Prostate gland (tissue), 2 donors: ENCODE data around the gene NCCRP1. TPM values are rescaled to one million over a fixed set of nuclear protein-coding genes. Genes with fewer than 3 reads are reported as not detected.

Experiments
- DNase-seq: peaks from one replicate; pipeline ENCODE4 v3.0.0-alpha.2; 2019; ENCODE audit warnings: low spot score
- H3K27ac ChIP-seq, 2 donors: fragments of 200-600 bp; sonication (generic); 2 replicates each; pipeline ENCODE4 v1.5.1; 2017 to 2019
- H3K27me3 ChIP-seq: fragments of 200-600 bp; sonication (generic); replicated peaks from 2 replicates; pipeline ENCODE4 v1.5.1; 2019; ENCODE audit not compliant: insufficient read depth
- H3K36me3 ChIP-seq, 2 donors: fragments of 200-600 bp; sonication (generic); 1 replicate in 1 of 2; 2 replicates in 1 of 2; pipeline versions ENCODE4 v1.5.1 to v1.8.1; 2017 to 2019
- H3K4me1 ChIP-seq: fragments of 200-600 bp; sonication (generic); replicated peaks from 2 replicates; pipeline ENCODE4 v1.5.1; 2019
- H3K4me3 ChIP-seq, 2 donors: fragments of 200-600 bp; sonication (generic); 2 replicates each; pipeline ENCODE4 v1.5.1; 2017 to 2019
- H3K9me3 ChIP-seq: fragments of 200-600 bp; sonication (generic); 2 replicates; pipeline ENCODE4 v1.5.1; 2017
- CTCF ChIP-seq, 4 experiments: fragments of 200-600 bp in 2 of 4; fragments of 450-650 bp in 2 of 4; sonication (generic) in 2 of 4; IDR thresholded peaks; 1 replicate in 3 of 4; 2 replicates in 1 of 4; pipeline ENCODE4 v1.5.1; 2016 to 2019; ENCODE audit warnings: antibody characterized with exemption in 4 of 4, mild to moderate bottlenecking in 2 of 4, moderate library complexity in 2 of 4
- POLR2A ChIP-seq: fragments of 450-650 bp; IDR thresholded peaks from one replicate; pipeline ENCODE4 v1.6.1; 2016; ENCODE audit warnings: antibody characterized with exemption, mild to moderate bottlenecking
- POLR2AphosphoS5 ChIP-seq: sonication (generic); formaldehyde crosslinking; IDR thresholded peaks from one replicate; pipeline ENCODE4 v1.6.1; 2017; ENCODE audit warnings: antibody characterized with exemption
- WGBS: methylation state at CpG from one replicate; pipeline ENCODE4 v1.1.5; 2018; 5-methylcytosine and 5-hydroxymethylcytosine counted together
- intact Hi-C: fragments of 100-400 bp; cut with DNase I; formaldehyde crosslinking; loops from one replicate; pipeline ENCODE4 v1.14.2; 2022
- total RNA-seq, 2 donors: library from RNA; depleted of rRNA; stranded (reverse); fragments of >200 nt; gene quantifications; one replicate each; pipeline ENCODE4 v1.1.0, GENCODE V29; 2016

Gene NCCRP1
- total RNA-seq, 2 donors from 2014 or later = 1.4 to 2.7 TPM

- H3K36me3 ChIP-seq = no peaks in the 10 kb centered on the region
- TF ChIP-seq POLR2A = no peak
- no peak for TF ChIP-seq POLR2AphosphoS5
- no peak for TF ChIP-seq CTCF (IDR thresholded peaks at IDR 0.05)
- DNase-seq = no peak
- WGBS = 74% methylated on average over 2 of the region's 2 CpGs
- H3K27ac ChIP-seq = no peak overlapping the region
- H3K27me3 ChIP-seq = peaks cover 6% of the 10 kb centered on the region
- no peaks in the 10 kb centered on the region for H3K9me3 ChIP-seq
- H3K4me3 ChIP-seq = no peak overlapping the region
- intact Hi-C loops = no loop called here
- peaks cover 4% of the 10 kb centered on the region for H3K4me1 ChIP-seq
Observed at GRCh38 chr19:39192846-39193245, 3.9 kb upstream of the NCCRP1 start.

GRCh38 chr19:39193803-39194202, 3.0 kb upstream of the NCCRP1 start:
- WGBS = 22% methylated on average over 8 of the region's 8 CpGs
- no peak for DNase-seq

GRCh38 chr19:39194832-39195542, 1.8 kb upstream of the NCCRP1 start:
- DNase-seq = no peak
- intact Hi-C loops = no loop called here
- no peak overlapping the region for H3K4me3 ChIP-seq
- no peak overlapping the region for H3K27ac ChIP-seq
- H3K9me3 ChIP-seq = no peaks in the 10 kb centered on the region
- WGBS = 44% methylated on average over 9 of the region's 9 CpGs
- TF ChIP-seq POLR2A (no peak), POLR2AphosphoS5 (no peak), CTCF (IDR thresholded peaks at IDR 0.05) (no peak)
- no peaks in the 10 kb centered on the region for H3K36me3 ChIP-seq
- peaks cover 13% of the 10 kb centered on the region for H3K27me3 ChIP-seq
- H3K4me1 ChIP-seq = peaks cover 4% of the 10 kb centered on the region

More at GRCh38 chr19:39193803-39194202, 3.0 kb upstream of the NCCRP1 start:
- Histone ChIP-seq H3K9me3 (no peaks in the 10 kb centered on the region), H3K36me3 (no peaks in the 10 kb centered on the region), H3K27ac (no peak overlapping the region), H3K4me1 (peaks cover 4% of the 10 kb centered on the region), H3K27me3 (peaks cover 11% of the 10 kb centered on the region), H3K4me3 (no peak overlapping the region)
- intact Hi-C loops = no loop called here
- TF ChIP-seq CTCF (IDR thresholded peaks at IDR 0.05) = no peak

- no peaks in the 10 kb centered on the region for H3K9me3 ChIP-seq
- H3K36me3 ChIP-seq = no peaks in the 10 kb centered on the region
- intact Hi-C loops = no loop called here
- no peak for TF ChIP-seq CTCF (IDR thresholded peaks at IDR 0.05)
- no peak for TF ChIP-seq POLR2AphosphoS5
- TF ChIP-seq POLR2A = no peak
- DNase-seq = no peak
- H3K27ac ChIP-seq = no peak overlapping the region
- no peak overlapping the region for H3K4me3 ChIP-seq
- 40% methylated on average over 9 of the region's 9 CpGs for WGBS
- peaks cover 13% of the 10 kb centered on the region for H3K27me3 ChIP-seq
- peaks cover 4% of the 10 kb centered on the region for H3K4me1 ChIP-seq
Observed at GRCh38 chr19:39195755-39196154, 1.0 kb upstream of the NCCRP1 start.

- Histone ChIP-seq H3K36me3 (no peaks in the 10 kb centered on the region), H3K4me1 (peaks cover 4% of the 10 kb centered on the region), H3K9me3 (no peaks in the 10 kb centered on the region), H3K27ac (no peak overlapping the region), H3K4me3 (no peak overlapping the region), H3K27me3 (peaks cover 13% of the 10 kb centered on the region)
- no peak for DNase-seq
- WGBS = 34% methylated on average over 7 of the region's 7 CpGs
- intact Hi-C loops = no loop called here
- TF ChIP-seq POLR2AphosphoS5 (no peak), POLR2A (no peak), CTCF (IDR thresholded peaks at IDR 0.05) (no peak)
Observed at GRCh38 chr19:39196320-39196719, 444 bp upstream of the NCCRP1 start.
